Germinal center (tissue), 1 donor: ENCODE measurements around the gene MYADML2.
"Not testable (repeated sequence)": the region's sequence is repeated elsewhere in the genome, so short reads cannot be mapped to it uniquely, and the experiment has no call there.

Experiments
- DNase-seq: peaks from one replicate; pipeline ENCODE4 v3.0.0; 2012; ENCODE audit warnings: mixed read lengths, low spot score

The MYADML2 gene

GRCh38 chr17:81958633-81959342 lies 11.8 kb upstream of the MYADML2 start:
- DNase-seq: no peak

- no peak for DNase-seq
These were observed 10.8 kb upstream of the MYADML2 start for GRCh38 chr17:81957691-81958432.

GRCh38 chr17:81956607-81957589 lies 9.9 kb upstream of the MYADML2 start:
- no peak for DNase-seq

GRCh38 chr17:81955756-81956544 lies 8.9 kb upstream of the MYADML2 start:
- no peak for DNase-seq

GRCh38 chr17:81955058-81955681 lies 8.1 kb upstream of the MYADML2 start:
- DNase-seq: no peak

GRCh38 chr17:81954131-81955057 lies 7.4 kb upstream of the MYADML2 start:
- no peak for DNase-seq

- DNase-seq: not testable (repeated sequence)
These were observed 6.4 kb upstream of the MYADML2 start for GRCh38 chr17:81953443-81953842.

DNA sequence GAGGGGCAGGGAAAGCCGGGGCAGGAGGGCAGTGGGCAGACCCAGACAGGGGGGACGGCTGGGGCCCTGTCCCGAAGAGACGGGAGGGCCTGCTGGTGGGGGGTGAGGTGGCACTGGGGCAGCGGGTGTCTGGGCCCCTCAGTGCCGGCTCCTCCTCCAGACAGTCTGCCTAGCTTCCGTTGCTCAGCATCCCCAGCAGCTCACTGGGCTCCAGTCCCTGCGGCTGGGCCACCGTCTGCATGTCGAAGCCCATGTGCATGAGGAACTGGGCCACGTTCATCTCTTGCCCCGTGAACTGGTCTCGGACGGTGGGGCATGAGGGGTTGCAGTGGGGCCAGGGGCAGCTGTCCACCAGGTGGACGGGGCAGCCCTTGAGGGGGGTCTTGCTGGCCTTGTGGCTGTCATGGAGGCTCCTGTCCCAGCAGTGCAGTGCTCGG lies 5.8 kb upstream of the MYADML2 start:
- DNase-seq: no peak

DNA sequence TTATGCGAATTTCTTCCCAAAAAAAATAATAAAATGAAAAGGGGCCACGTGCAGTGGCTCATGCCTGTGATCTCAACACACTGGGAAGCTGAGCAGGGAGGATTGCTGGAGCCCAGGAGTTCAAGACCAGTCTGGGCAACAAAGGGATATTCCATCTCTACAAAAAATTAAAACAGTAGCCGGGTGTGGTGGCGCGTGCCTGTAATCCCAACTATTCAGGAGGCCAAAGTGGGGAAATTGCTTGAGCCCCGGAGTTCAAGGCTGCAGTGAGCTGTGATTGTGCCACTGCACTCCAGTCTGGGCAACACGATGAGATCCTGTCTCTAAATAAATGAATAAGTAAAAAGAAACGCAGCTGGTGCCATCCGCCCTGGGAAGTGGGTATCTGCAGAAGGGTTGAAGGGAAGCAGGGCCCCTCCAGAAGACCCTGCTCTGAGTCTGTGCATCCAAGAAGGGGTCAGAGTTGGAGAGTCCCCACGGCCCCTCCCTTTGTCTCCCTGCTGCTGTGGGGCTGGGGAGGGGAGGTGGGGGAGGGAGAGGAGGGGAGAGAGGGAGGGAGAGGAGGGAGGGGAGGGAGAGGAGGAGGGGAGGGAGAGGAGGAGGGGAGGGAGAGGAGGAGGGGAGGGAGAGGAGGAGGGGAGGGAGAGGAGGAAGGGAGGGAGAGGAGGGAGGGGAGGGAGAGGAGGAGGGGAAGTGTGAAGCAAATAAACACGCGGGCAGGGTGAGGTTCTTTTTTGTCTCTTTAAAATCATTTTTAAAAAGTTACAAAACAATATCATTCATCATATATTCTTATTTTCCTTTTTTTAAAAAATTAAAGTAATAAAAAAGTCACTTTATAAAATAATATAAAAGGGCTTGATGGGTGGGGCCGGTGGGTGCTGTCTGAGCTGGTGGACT lies 5.0 kb upstream of the MYADML2 start:
- no peak for DNase-seq

GRCh38 chr17:81950501-81950900 lies 3.5 kb upstream of the MYADML2 start:
- no peak for DNase-seq

- DNase-seq: no peak
These were observed 1.8 kb upstream of the MYADML2 start for GRCh38 chr17:81948635-81949378.

- DNase-seq: no peak
These were observed 2.2 kb downstream of the MYADML2 start for GRCh38 chr17:81944858-81945257.

- no peak for DNase-seq
These were observed 4.9 kb downstream of the MYADML2 start for GRCh38 chr17:81942167-81942553.

GRCh38 chr17:81941484-81942166 lies 5.4 kb downstream of the MYADML2 start:
- DNase-seq: no peak

DNA sequence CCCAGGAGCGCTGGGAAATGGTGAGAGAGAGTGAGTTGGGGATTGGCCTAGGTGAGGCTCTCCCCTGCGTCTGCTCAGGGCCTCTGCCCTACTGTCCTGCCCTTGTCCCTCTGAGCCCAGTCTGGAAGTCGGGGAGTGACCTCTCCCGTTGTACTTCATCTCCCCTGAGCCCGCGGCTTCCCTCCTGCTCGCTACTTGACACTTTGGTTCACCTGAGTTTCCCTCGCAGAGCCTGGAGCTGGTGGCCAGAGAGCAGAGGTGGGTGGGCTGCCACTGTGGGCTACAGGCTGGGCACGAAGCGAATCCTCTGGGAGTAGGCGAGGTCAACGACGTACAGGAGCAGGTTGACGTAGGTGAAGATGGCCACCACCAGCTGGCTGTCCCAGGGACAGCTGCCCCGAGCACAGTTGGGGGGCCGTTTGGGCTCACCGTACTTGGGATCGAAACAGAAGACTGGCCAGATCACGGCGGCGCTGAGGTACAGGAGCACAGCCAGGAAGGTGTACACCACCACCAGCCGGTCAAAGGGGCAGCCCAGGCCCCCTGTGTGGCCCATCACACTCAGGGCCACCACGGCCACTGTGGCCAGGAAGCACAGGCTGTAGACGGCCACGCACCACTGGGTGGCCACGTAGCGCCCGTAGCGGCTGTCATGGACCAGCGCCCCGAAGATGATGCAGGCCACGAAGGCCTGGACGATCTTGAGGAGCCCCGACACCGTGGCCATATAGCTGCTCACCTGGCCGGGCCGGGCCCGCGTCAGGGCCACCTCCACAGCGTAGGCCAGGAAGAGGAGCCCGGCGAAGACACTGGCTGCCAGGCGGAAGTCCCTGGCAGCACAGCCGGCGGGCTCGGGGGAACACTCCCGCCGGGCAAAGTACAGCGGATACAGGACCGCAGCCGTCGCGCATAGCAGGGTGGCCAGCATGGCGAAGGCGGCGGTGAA lies 6.2 kb downstream of the MYADML2 start:
- no peak for DNase-seq

DNA sequence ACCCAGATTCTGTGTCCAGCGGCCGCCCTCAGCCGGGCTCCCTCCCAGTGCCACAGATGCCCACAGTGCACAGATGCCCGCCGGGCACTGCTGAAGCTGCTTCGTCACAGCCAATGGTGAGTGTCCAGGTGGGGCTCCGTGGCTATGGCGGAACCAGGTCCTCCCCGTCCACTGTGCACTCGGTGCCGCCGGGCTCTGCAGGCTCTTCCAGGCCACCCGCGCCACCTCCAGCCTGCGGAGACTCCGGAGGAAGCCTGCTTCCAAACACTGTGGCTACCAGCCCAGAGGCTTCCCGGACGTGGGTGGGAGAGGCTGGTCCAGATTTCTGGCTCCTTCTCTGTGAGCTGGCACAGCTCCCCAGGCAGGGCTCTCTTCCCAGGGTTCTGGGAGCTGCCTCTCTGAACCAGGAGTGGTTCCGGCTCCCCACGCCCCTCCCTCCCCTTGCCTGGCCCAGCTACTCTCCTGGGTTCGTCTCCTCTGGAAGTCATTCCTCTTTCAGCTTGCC lies 7.1 kb downstream of the MYADML2 start:
- DNase-seq: no peak
